ENCODE measurements around the gene SLC8B1.

The SLC8B1 gene

GRCh38 chr12:113306382-113306781 is 28.5 kb downstream of the SLC8B1 start:
- no peak for TF ChIP-seq CTCF (IDR thresholded peaks at IDR 0.05; ENCODE audit: low read depth, low read length)
- no peaks in the 10 kb centered on the region for H3K36me3 ChIP-seq
- DNase-seq, result no peak

GRCh38 chr12:113305281-113305856 is 29.5 kb downstream of the SLC8B1 start:
- peaks cover under 1% of the 10 kb centered on the region for H3K9me3 ChIP-seq (ENCODE audit: severe bottlenecking)
- no peak for DNase-seq
- H3K36me3 ChIP-seq, result no peaks in the 10 kb centered on the region

More at GRCh38 chr12:113306382-113306781, 28.5 kb downstream of the SLC8B1 start:
- Histone ChIP-seq H3K27ac (no peak overlapping the region), H3K4me3 (ENCODE audit: low read depth, low read length) (no peak overlapping the region), H3K27me3 (ENCODE audit: insufficient read depth, low read depth, severe bottlenecking) (no peaks in the 10 kb centered on the region), H3K9me3 (ENCODE audit: severe bottlenecking) (peaks cover 2% of the 10 kb centered on the region)

GRCh38 chr12:113302886-113303640 is 31.8 kb downstream of the SLC8B1 start:
- no peak overlapping the region for H3K4me3 ChIP-seq (ENCODE audit: low read depth, low read length)
- DNase-seq, result no peak
- no peak overlapping the region for H3K27ac ChIP-seq

More at GRCh38 chr12:113305281-113305856, 29.5 kb downstream of the SLC8B1 start:
- Histone ChIP-seq H3K4me3 (ENCODE audit: low read depth, low read length) (no peak overlapping the region), H3K27ac (no peak overlapping the region), H3K27me3 (ENCODE audit: insufficient read depth, low read depth, severe bottlenecking) (no peaks in the 10 kb centered on the region)
- TF ChIP-seq CTCF (IDR thresholded peaks at IDR 0.05; ENCODE audit: low read depth, low read length), result no peak

GRCh38 chr12:113302466-113302865 is 32.4 kb downstream of the SLC8B1 start:
- no peak for DNase-seq
- Histone ChIP-seq H3K9me3 (ENCODE audit: severe bottlenecking) (no peaks in the 10 kb centered on the region), H3K4me3 (ENCODE audit: low read depth, low read length) (no peak overlapping the region), H3K27me3 (ENCODE audit: insufficient read depth, low read depth, severe bottlenecking) (no peaks in the 10 kb centered on the region), H3K27ac (no peak overlapping the region), H3K36me3 (no peaks in the 10 kb centered on the region)
- no peak for TF ChIP-seq CTCF (IDR thresholded peaks at IDR 0.05; ENCODE audit: low read depth, low read length)

More at GRCh38 chr12:113302886-113303640, 31.8 kb downstream of the SLC8B1 start:
- Histone ChIP-seq H3K9me3 (ENCODE audit: severe bottlenecking) (no peaks in the 10 kb centered on the region), H3K27me3 (ENCODE audit: insufficient read depth, low read depth, severe bottlenecking) (no peaks in the 10 kb centered on the region), H3K36me3 (no peaks in the 10 kb centered on the region)
- TF ChIP-seq CTCF (IDR thresholded peaks at IDR 0.05; ENCODE audit: low read depth, low read length), result no peak

- Histone ChIP-seq H3K27me3 (ENCODE audit: insufficient read depth, low read depth, severe bottlenecking) (no peaks in the 10 kb centered on the region), H3K36me3 (no peaks in the 10 kb centered on the region), H3K27ac (no peak overlapping the region), H3K4me3 (ENCODE audit: low read depth, low read length) (no peak overlapping the region), H3K9me3 (ENCODE audit: severe bottlenecking) (no peaks in the 10 kb centered on the region)
- no peak for DNase-seq
- no peak for TF ChIP-seq CTCF (IDR thresholded peaks at IDR 0.05; ENCODE audit: low read depth, low read length)
Measured at GRCh38 chr12:113301811-113302210, 33.1 kb downstream of the SLC8B1 start.
